ENCODE results near the gene BAK1. TPM values are rescaled to one million over a fixed set of nuclear protein-coding genes. Genes with fewer than 3 reads are reported as not detected.

Gene BAK1
- total and polyA plus RNA-seq, 2 experiments from 2014 or later: 18.6 to 33.1 TPM

DNA sequence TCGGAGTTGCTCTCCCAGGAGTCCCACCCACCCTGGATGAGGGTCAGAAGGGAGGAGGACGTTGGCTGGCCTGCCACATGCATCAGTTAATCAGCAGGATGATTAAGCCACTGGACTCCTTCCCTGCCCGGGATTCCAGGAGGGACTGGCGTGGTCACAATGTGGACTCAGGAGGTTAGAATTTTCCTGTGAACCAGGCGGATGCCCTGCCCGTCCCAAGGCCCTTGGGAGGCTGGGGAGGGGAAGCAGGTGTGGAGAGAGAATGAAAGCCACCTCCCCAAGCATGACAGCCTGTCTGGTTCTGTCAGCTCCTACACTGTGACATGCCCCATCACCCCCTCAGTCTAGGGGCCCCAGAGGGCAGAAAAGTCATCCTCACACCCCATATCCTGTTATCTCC is 29.5 kb upstream of the BAK1 start:
- Histone ChIP-seq H3K79me2 (no peaks in the 10 kb centered on the region), H3K4me2 (no peak overlapping the region), H3K4me1 (ENCODE audit: insufficient read depth) (peaks cover 10% of the 10 kb centered on the region), H3K4me3 (no peak overlapping the region), H4K20me1 (ENCODE audit: insufficient read depth, poor library complexity, severe bottlenecking) (no peaks in the 10 kb centered on the region), H3K9me3 (ENCODE audit: low read depth) (no peaks in the 10 kb centered on the region), H3K9me2 (replicated peaks; ENCODE audit: insufficient read depth) (no peaks in the 10 kb centered on the region), H3K36me3 (replicated peaks; ENCODE audit: insufficient read depth, low read depth) (no peaks in the 10 kb centered on the region), H2AFZ (no peak overlapping the region), H3K27me3 (no peaks in the 10 kb centered on the region), H3K27ac (no peak overlapping the region)
- DNase-seq (ENCODE audit: low spot score): no peak
- TF ChIP-seq, protein P1, sequence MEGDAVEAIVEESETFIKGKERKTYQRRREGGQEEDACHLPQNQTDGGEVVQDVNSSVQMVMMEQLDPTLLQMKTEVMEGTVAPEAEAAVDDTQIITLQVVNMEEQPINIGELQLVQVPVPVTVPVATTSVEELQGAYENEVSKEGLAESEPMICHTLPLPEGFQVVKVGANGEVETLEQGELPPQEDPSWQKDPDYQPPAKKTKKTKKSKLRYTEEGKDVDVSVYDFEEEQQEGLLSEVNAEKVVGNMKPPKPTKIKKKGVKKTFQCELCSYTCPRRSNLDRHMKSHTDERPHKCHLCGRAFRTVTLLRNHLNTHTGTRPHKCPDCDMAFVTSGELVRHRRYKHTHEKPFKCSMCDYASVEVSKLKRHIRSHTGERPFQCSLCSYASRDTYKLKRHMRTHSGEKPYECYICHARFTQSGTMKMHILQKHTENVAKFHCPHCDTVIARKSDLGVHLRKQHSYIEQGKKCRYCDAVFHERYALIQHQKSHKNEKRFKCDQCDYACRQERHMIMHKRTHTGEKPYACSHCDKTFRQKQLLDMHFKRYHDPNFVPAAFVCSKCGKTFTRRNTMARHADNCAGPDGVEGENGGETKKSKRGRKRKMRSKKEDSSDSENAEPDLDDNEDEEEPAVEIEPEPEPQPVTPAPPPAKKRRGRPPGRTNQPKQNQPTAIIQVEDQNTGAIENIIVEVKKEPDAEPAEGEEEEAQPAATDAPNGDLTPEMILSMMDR (IDR thresholded peaks at IDR 0.05; ENCODE audit: poor library complexity): no peak
- no peak for TF ChIP-seq EZH2phosphoT487 (IDR thresholded peaks at IDR 0.05; ENCODE audit: low read depth, severe bottlenecking, unreplicated experiment)
- no peak for TF ChIP-seq EZH2 (IDR thresholded peaks at IDR 0.05; ENCODE audit: borderline replicate concordance)
- WGBS (ENCODE audit: low lambda C conversion rate, missing lambda C conversion rate): 78% methylated on average over 6 of the region's 6 CpGs

DNA sequence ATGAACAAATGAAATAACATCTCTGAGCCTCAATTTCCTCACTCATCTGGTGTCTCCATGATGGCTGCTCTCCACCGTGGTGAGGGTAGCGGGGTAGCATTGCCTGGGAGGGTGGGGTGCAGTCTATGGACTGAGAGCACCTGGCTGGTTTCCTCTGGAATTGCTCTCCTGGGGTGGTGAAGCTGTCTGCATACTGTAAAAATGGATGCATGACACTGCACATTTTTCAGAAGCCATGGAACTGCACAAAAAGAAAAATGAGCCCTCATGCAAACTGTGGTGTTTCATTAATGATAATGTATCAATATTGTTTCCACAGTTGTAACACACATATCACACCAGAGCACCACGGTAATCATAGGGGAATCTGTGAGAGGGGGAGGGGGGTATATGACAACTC is 28.9 kb upstream of the BAK1 start:
- no peaks in the 10 kb centered on the region for H3K9me3 ChIP-seq (ENCODE audit: low read depth)
- no peak overlapping the region for H2AFZ ChIP-seq
- H3K27ac ChIP-seq: no peak overlapping the region
- no peak for DNase-seq (ENCODE audit: low spot score)
- H4K20me1 ChIP-seq (ENCODE audit: insufficient read depth, poor library complexity, severe bottlenecking): no peaks in the 10 kb centered on the region
- H3K27me3 ChIP-seq: no peaks in the 10 kb centered on the region
- H3K79me2 ChIP-seq: no peaks in the 10 kb centered on the region
- no peaks in the 10 kb centered on the region for H3K9me2 ChIP-seq (replicated peaks; ENCODE audit: insufficient read depth)
- H3K36me3 ChIP-seq (replicated peaks; ENCODE audit: insufficient read depth, low read depth): no peaks in the 10 kb centered on the region
- no peak overlapping the region for H3K4me3 ChIP-seq
- TF ChIP-seq, protein P1 (IDR thresholded peaks at IDR 0.05; ENCODE audit: poor library complexity): no peak
- TF ChIP-seq EZH2 (IDR thresholded peaks at IDR 0.05; ENCODE audit: borderline replicate concordance) (no peak), EZH2phosphoT487 (IDR thresholded peaks at IDR 0.05; ENCODE audit: low read depth, severe bottlenecking, unreplicated experiment) (no peak)
- WGBS (ENCODE audit: low lambda C conversion rate, missing lambda C conversion rate): 86% methylated on average over 3 of the region's 3 CpGs
- no peak overlapping the region for H3K4me2 ChIP-seq
- H3K4me1 ChIP-seq (ENCODE audit: insufficient read depth): peaks cover 10% of the 10 kb centered on the region

DNA sequence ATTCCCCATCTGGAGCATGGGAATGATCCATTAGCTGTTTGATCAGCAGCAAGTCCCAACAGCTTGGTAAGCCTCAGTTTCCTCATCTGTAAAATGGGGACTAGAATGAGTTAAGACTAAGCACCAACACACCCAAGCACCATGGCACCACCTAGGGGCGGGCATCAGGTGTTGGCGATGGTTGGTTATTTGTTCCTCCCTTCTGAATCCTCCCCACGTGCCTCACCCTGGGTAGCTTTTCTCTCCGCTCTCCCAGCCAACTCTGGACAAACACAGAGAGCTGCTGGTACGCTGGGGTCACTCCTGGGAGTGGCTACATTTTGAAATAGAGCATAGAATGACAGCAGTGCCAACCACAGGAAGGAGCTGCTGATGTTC is 27.7 kb upstream of the BAK1 start:
- Histone ChIP-seq H3K27ac (no peak overlapping the region), H3K36me3 (replicated peaks; ENCODE audit: insufficient read depth, low read depth) (no peaks in the 10 kb centered on the region), H2AFZ (no peak overlapping the region), H4K20me1 (ENCODE audit: insufficient read depth, poor library complexity, severe bottlenecking) (no peaks in the 10 kb centered on the region), H3K4me1 (ENCODE audit: insufficient read depth) (peaks cover 10% of the 10 kb centered on the region), H3K9me3 (ENCODE audit: low read depth) (no peaks in the 10 kb centered on the region), H3K9me2 (replicated peaks; ENCODE audit: insufficient read depth) (no peaks in the 10 kb centered on the region), H3K4me3 (no peak overlapping the region), H3K4me2 (no peak overlapping the region), H3K79me2 (no peaks in the 10 kb centered on the region), H3K27me3 (no peaks in the 10 kb centered on the region)
- 76% methylated on average over 5 of the region's 5 CpGs for WGBS (ENCODE audit: low lambda C conversion rate, missing lambda C conversion rate)
- TF ChIP-seq EZH2 (IDR thresholded peaks at IDR 0.05; ENCODE audit: borderline replicate concordance) (no peak), EZH2phosphoT487 (IDR thresholded peaks at IDR 0.05; ENCODE audit: low read depth, severe bottlenecking, unreplicated experiment) (no peak)
- TF ChIP-seq, protein P1 (IDR thresholded peaks at IDR 0.05; ENCODE audit: poor library complexity): no peak
- DNase-seq (ENCODE audit: low spot score): no peak

All from hepatocyte (in vitro differentiated cells).